Gastroesophageal sphincter (tissue), 4 donors: Measurements from ENCODE around the gene LRFN2. TPM values are rescaled to one million over a fixed set of nuclear protein-coding genes. Genes with fewer than 3 reads are reported as not detected.

Experiments used
- ATAC-seq: fragments of 150-250 bp; one replicate; pipeline ENCODE4 v1.9.1; 2016; ENCODE audit warnings: mild to moderate bottlenecking, moderate library complexity
- H3K27ac ChIP-seq, 4 donors: fragments of 200-600 bp; sonication (generic) in 3 of 4; 1 replicate in 3 of 4; 2 replicates in 1 of 4; pipeline ENCODE4 v1.5.1; 2016 to 2019
- H3K27me3 ChIP-seq: fragments of 200-600 bp; sonication (generic); one replicate; pipeline ENCODE4 v1.5.1; 2019
- H3K36me3 ChIP-seq, 2 donors: fragments of 200-600 bp; sonication (generic); one replicate each; pipeline ENCODE4 v1.5.1; 2019; ENCODE audit warnings: control low read depth in 1 of 2
- H3K4me1 ChIP-seq, 3 donors: fragments of 200-600 bp; sonication (generic); 1 replicate in 2 of 3; 2 replicates in 1 of 3; pipeline ENCODE4 v1.5.1; 2016 to 2019; ENCODE audit warnings: control low read depth in 2 of 3
- H3K4me3 ChIP-seq, 2 donors: fragments of 200-600 bp; sonication (generic); one replicate each; pipeline ENCODE4 v1.5.1; 2019; ENCODE audit warnings: mild to moderate bottlenecking in 1 of 2, moderate library complexity in 1 of 2
- H3K9me3 ChIP-seq, 3 donors: fragments of 200-600 bp; sonication (generic); one replicate each; pipeline ENCODE4 v1.5.1; 2017 to 2019; ENCODE audit warnings: control low read depth in 2 of 3
- CTCF ChIP-seq, 4 experiments: fragments of 200-600 bp in 2 of 4; fragments of 450-650 bp in 2 of 4; sonication (generic) in 1 of 4; IDR thresholded peaks; one replicate each; pipeline ENCODE4 v1.5.1; 2017 to 2019; ENCODE audit warnings: antibody characterized with exemption in 4 of 4, mild to moderate bottlenecking in 2 of 4, moderate library complexity in 2 of 4
- EP300 ChIP-seq: sonication (generic); formaldehyde crosslinking; IDR thresholded peaks from one replicate; pipeline ENCODE4 v1.6.1; 2017; ENCODE audit warnings: antibody characterized with exemption, mild to moderate bottlenecking
- POLR2A ChIP-seq, 2 donors: fragments of 450-650 bp; IDR thresholded peaks; one replicate each; pipeline ENCODE4 v1.6.1; 2017; ENCODE audit warnings: antibody characterized with exemption in 2 of 2, mild to moderate bottlenecking in 2 of 2, moderate library complexity in 1 of 2
- POLR2AphosphoS5 ChIP-seq: sonication (generic); formaldehyde crosslinking; IDR thresholded peaks from one replicate; pipeline ENCODE4 v1.6.1; 2017; ENCODE audit warnings: antibody characterized with exemption
- WGBS, 2 donors: methylation state at CpG; one replicate each; pipeline ENCODE4 v1.1.5; 2018; ENCODE audit warnings: low coverage in 1 of 2; 5-methylcytosine and 5-hydroxymethylcytosine counted together
- total RNA-seq, 4 donors: library from RNA; depleted of rRNA; stranded (reverse); fragments of >200 nt; gene quantifications; one replicate each; pipeline ENCODE4 v1.1.0, GENCODE V29; 2016

The LRFN2 gene
- total RNA-seq, 4 donors from 2014 or later = 0.13 TPM; not detected in 3

- ATAC-seq = no peak
- no peak overlapping the region for H3K27ac ChIP-seq
- no peak overlapping the region for H3K4me3 ChIP-seq
- H3K36me3 ChIP-seq = no peaks in the 10 kb centered on the region
- H3K27me3 ChIP-seq = peaks cover 28% of the 10 kb centered on the region
- TF ChIP-seq CTCF (IDR thresholded peaks at IDR 0.05) (no peak), EP300 (no peak), POLR2AphosphoS5 (no peak), POLR2A (IDR thresholded peaks at IDR 0.05) (no peak)
- no peaks in the 10 kb centered on the region for H3K9me3 ChIP-seq
- H3K4me1 ChIP-seq = peaks cover 0 to 5% (median 0%) of the 10 kb centered on the region in 3 donors
- 20% methylated on average over 1 of the region's 5 CpGs; no CpG with 5 or more reads in 1 of the 2 donors for WGBS, 2 donors
These were observed 239.6 kb downstream of the LRFN2 start for GRCh38 chr6:40347571-40348011.

- H3K4me3 ChIP-seq = no peak overlapping the region
- H3K27ac ChIP-seq = no peak overlapping the region
- peaks cover 28% of the 10 kb centered on the region for H3K27me3 ChIP-seq
- no peaks in the 10 kb centered on the region for H3K9me3 ChIP-seq
- H3K4me1 ChIP-seq = peaks cover 0 to 15% (median 0%) of the 10 kb centered on the region in 3 donors
- no peaks in the 10 kb centered on the region for H3K36me3 ChIP-seq
- ATAC-seq = no peak
- 77 to 84% methylated on average over 3 to 6 of the region's 6 CpGs for WGBS, 2 donors
- TF ChIP-seq POLR2AphosphoS5 (no peak), CTCF (IDR thresholded peaks at IDR 0.05) (no peak), EP300 (no peak), POLR2A (IDR thresholded peaks at IDR 0.05) (no peak)
These were observed 240.9 kb downstream of the LRFN2 start for GRCh38 chr6:40346246-40346645.

GRCh38 chr6:40344566-40345167 lies 242.5 kb downstream of the LRFN2 start:
- H3K27ac ChIP-seq = no peak overlapping the region
- no peaks in the 10 kb centered on the region for H3K36me3 ChIP-seq
- no peaks in the 10 kb centered on the region for H3K9me3 ChIP-seq
- TF ChIP-seq POLR2AphosphoS5 = no peak
- no peak for TF ChIP-seq EP300
- peaks cover 0 to 15% (median 0%) of the 10 kb centered on the region in 3 donors for H3K4me1 ChIP-seq
- H3K27me3 ChIP-seq = peaks cover 25% of the 10 kb centered on the region
- no peak for ATAC-seq
- no peak overlapping the region for H3K4me3 ChIP-seq
- 52 to 83% methylated on average over 1 to 5 of the region's 6 CpGs for WGBS, 2 donors

GRCh38 chr6:40343877-40344565 lies 243.1 kb downstream of the LRFN2 start:
- Histone ChIP-seq H3K9me3 (no peaks in the 10 kb centered on the region), H3K4me3 (no peak overlapping the region), H3K4me1 (peaks cover 0 to 15% (median 0%) of the 10 kb centered on the region in 3 donors), H3K27me3 (peaks cover 24% of the 10 kb centered on the region), H3K36me3 (no peaks in the 10 kb centered on the region), H3K27ac (no peak overlapping the region)
- no peak for TF ChIP-seq POLR2AphosphoS5
- no peak for TF ChIP-seq CTCF (IDR thresholded peaks at IDR 0.05)
- TF ChIP-seq POLR2A (IDR thresholded peaks at IDR 0.05) = no peak
- no peak for TF ChIP-seq EP300
- ATAC-seq = no peak
- WGBS, 2 donors = 77 to 88% methylated on average over 4 of the region's 7 CpGs

GRCh38 chr6:40343318-40343876 lies 243.8 kb downstream of the LRFN2 start:
- WGBS, 2 donors = 52% methylated on average over 2 of the region's 2 CpGs; no CpG with 5 or more reads in 1 of the 2 donors
- ATAC-seq = no peak
- H3K4me1 ChIP-seq = peaks cover 0 to 15% (median 0%) of the 10 kb centered on the region in 3 donors

More at GRCh38 chr6:40343318-40343876, 243.8 kb downstream of the LRFN2 start:
- TF ChIP-seq POLR2A (IDR thresholded peaks at IDR 0.05) = no peak
- TF ChIP-seq EP300 = no peak
- no peak for TF ChIP-seq CTCF (IDR thresholded peaks at IDR 0.05)
- TF ChIP-seq POLR2AphosphoS5 = no peak
- no peaks in the 10 kb centered on the region for H3K36me3 ChIP-seq
- no peaks in the 10 kb centered on the region for H3K9me3 ChIP-seq
- H3K27ac ChIP-seq = no peak overlapping the region
- no peak overlapping the region for H3K4me3 ChIP-seq
- peaks cover 18% of the 10 kb centered on the region for H3K27me3 ChIP-seq
